CD4-positive, alpha-beta memory T cell (primary cell): ENCODE results near the gene ASTN2. TPM values are rescaled to one million over a fixed set of nuclear protein-coding genes. Genes with fewer than 3 reads are reported as not detected.

Experiments
- CTCF ChIA-PET: fragments of 350-600 bp; sonication (Branson Sonifier 250); formaldehyde crosslinking; loops from one replicate; lab custom pipeline; 2021; ENCODE audit warnings: inconsistent platforms; ENCODE audit not compliant: partially characterized antibody; lab: Charles Lee
- POLR2A ChIA-PET: fragments of 350-600 bp; sonication (Branson Sonifier 250); formaldehyde crosslinking; loops from one replicate; lab custom pipeline; 2021; ENCODE audit not compliant: partially characterized antibody; lab: Charles Lee
- DNase-seq, 5 donors: peaks; one replicate each; pipeline versions ENCODE4 v3.0.0 to v3.0.0-alpha.2; 2020 to 2022; ENCODE audit warnings: mixed read lengths in 1 of 5
- H3K27ac ChIP-seq: one replicate; pipeline ENCODE4 v1.7.0; 2013; ENCODE audit warnings: low read depth, low read length
- H3K27me3 ChIP-seq: 2 replicates; pipeline ENCODE4 v1.7.0; 2013; ENCODE audit warnings: mild to moderate bottlenecking, low read length, moderate library complexity; ENCODE audit not compliant: insufficient read depth
- H3K36me3 ChIP-seq: 2 replicates; pipeline ENCODE4 v1.7.0; 2013; ENCODE audit warnings: mild to moderate bottlenecking, low read length, moderate library complexity; ENCODE audit not compliant: insufficient read depth
- H3K4me1 ChIP-seq: 2 replicates; pipeline ENCODE4 v1.7.0; 2013; ENCODE audit warnings: mild to moderate bottlenecking, low read length, moderate library complexity; ENCODE audit not compliant: insufficient read depth
- H3K4me3 ChIP-seq, 2 donors: one replicate each; pipeline ENCODE4 v1.7.0; 2013; ENCODE audit warnings: low read length in 2 of 2, mild to moderate bottlenecking in 1 of 2
- H3K9me3 ChIP-seq, 2 donors: one replicate each; pipeline ENCODE4 v1.7.0; 2013; ENCODE audit warnings: low read length in 2 of 2, control low read depth in 1 of 2; ENCODE audit not compliant: control insufficient read depth in 1 of 2
- H3K27ac Mint-ChIP-seq, 7 donors: one replicate each; pipeline ENCODE4 v1.8.0; 2020 to 2021; ENCODE audit warnings: mixed read lengths in 7 of 7, mild to moderate bottlenecking in 6 of 7, inconsistent platforms in 3 of 7, moderate library complexity in 3 of 7
- H3K27me3 Mint-ChIP-seq, 2 donors: one replicate each; pipeline ENCODE4 v1.8.0; 2020 to 2021; ENCODE audit warnings: mixed read lengths in 2 of 2
- H3K36me3 Mint-ChIP-seq, 2 donors: one replicate each; pipeline ENCODE4 v1.8.0; 2020 to 2021; ENCODE audit warnings: mixed read lengths in 2 of 2, inconsistent platforms in 1 of 2, mild to moderate bottlenecking in 1 of 2
- H3K4me1 Mint-ChIP-seq, 4 donors: one replicate each; pipeline ENCODE4 v1.8.0; 2020 to 2021; ENCODE audit warnings: mixed read lengths in 4 of 4, mild to moderate bottlenecking in 1 of 4
- H3K4me3 Mint-ChIP-seq, 8 donors: one replicate each; pipeline ENCODE4 v1.8.0; 2020 to 2021; ENCODE audit warnings: mixed read lengths in 8 of 8, mild to moderate bottlenecking in 7 of 8, moderate library complexity in 6 of 8, inconsistent platforms in 3 of 8
- H3K9me3 Mint-ChIP-seq, 8 donors: one replicate each; pipeline ENCODE4 v1.8.0; 2020 to 2021; ENCODE audit warnings: mixed read lengths in 8 of 8, mild to moderate bottlenecking in 5 of 8, inconsistent platforms in 3 of 8, moderate library complexity in 1 of 8
- intact Hi-C: fragments of 100-400 bp; cut with micrococcal nuclease; formaldehyde crosslinking; loops from one replicate; pipeline ENCODE4 v1.15.1; 2023
- polyA plus RNA-seq, 2 donors: library from polyadenylated mRNA; unstranded; fragments of 300-500 nt; fragmentation: Illumina TruSeq; gene quantifications; one replicate each; pipeline ENCODE4 v1.2.3, GENCODE V29; 2021
- total RNA-seq, 2 experiments: library from RNA; stranded (reverse); gene quantifications; one replicate each; pipeline ENCODE4 v1.2.3, GENCODE V29; 2021

ASTN2 gene
- total and polyA plus RNA-seq, 4 experiments from 2014 or later: 2.7 to 5.9 (median 4.8) TPM

DNA sequence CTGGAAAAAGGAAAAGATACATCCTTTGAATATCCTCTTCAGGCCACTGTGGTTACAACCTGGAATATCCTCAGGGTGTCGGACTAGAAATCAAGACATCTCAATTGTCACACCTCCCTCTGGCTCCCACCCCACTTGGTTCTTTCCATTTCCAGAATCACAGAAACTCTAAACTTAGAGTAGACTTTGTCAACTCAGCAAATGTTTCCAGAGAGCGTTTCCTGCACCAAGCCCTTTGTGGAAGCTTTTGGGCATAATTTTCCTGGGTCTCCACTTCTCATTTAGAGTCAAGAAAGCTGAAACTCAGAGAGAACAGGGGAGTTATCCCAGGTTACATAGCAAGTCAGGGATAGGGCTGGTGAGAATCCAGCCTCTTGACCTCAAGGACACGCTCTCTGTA is 108.8 kb downstream of the ASTN2 start:
- no peaks in the 10 kb centered on the region for H3K36me3 ChIP-seq
- no peaks in the 10 kb centered on the region for H3K4me1 Mint-ChIP-seq
- H3K4me3 ChIP-seq: no peak overlapping the region
- no peaks in the 10 kb centered on the region for H3K27me3 ChIP-seq
- DNase-seq: no peak
- H3K9me3 ChIP-seq: no peaks in the 10 kb centered on the region
- no peaks in the 10 kb centered on the region for H3K27me3 Mint-ChIP-seq
- H3K4me1 ChIP-seq: no peaks in the 10 kb centered on the region
- H3K4me3 Mint-ChIP-seq: no peak overlapping the region
- no peaks in the 10 kb centered on the region for H3K36me3 Mint-ChIP-seq
- H3K27ac ChIP-seq: no peak overlapping the region
- intact Hi-C loops: no loop called here
- peaks cover 0 to 7% (median 3%) of the 10 kb centered on the region in 8 donors for H3K9me3 Mint-ChIP-seq
- ChIA-PET POLR2A (no interaction called here), CTCF (no interaction called here)
- no peak overlapping the region for H3K27ac Mint-ChIP-seq

GRCh38 chr9:117305454-117305853 is 109.4 kb downstream of the ASTN2 start:
- H3K4me1 Mint-ChIP-seq: no peaks in the 10 kb centered on the region

GRCh38 chr9:117304549-117304948 is 110.3 kb downstream of the ASTN2 start:
- H3K27me3 Mint-ChIP-seq: no peaks in the 10 kb centered on the region
- H3K4me1 Mint-ChIP-seq: no peaks in the 10 kb centered on the region
- H3K36me3 Mint-ChIP-seq: no peaks in the 10 kb centered on the region
- no peak overlapping the region for H3K27ac Mint-ChIP-seq
- H3K9me3 Mint-ChIP-seq: peaks cover 0 to 7% (median 4%) of the 10 kb centered on the region in 8 donors
- H3K9me3 ChIP-seq: no peaks in the 10 kb centered on the region
- intact Hi-C loops: no loop called here
- no peaks in the 10 kb centered on the region for H3K27me3 ChIP-seq
- no peak overlapping the region for H3K27ac ChIP-seq
- H3K4me3 Mint-ChIP-seq: no peak overlapping the region
- no peaks in the 10 kb centered on the region for H3K36me3 ChIP-seq
- H3K4me1 ChIP-seq: no peaks in the 10 kb centered on the region
- ChIA-PET CTCF (no interaction called here), POLR2A (no interaction called here)
- DNase-seq: no peak
- H3K4me3 ChIP-seq: no peak overlapping the region

More at GRCh38 chr9:117305454-117305853, 109.4 kb downstream of the ASTN2 start:
- Histone ChIP-seq H3K36me3 (no peaks in the 10 kb centered on the region), H3K9me3 (no peaks in the 10 kb centered on the region), H3K27ac (no peak overlapping the region), H3K4me1 (no peaks in the 10 kb centered on the region), H3K4me3 (no peak overlapping the region), H3K27me3 (no peaks in the 10 kb centered on the region)
- Mint-ChIP-seq H3K9me3 (peaks cover 0 to 7% (median 3%) of the 10 kb centered on the region in 8 donors), H3K27me3 (no peaks in the 10 kb centered on the region), H3K36me3 (no peaks in the 10 kb centered on the region), H3K4me3 (no peak overlapping the region), H3K27ac (no peak overlapping the region)
- intact Hi-C loops: no loop called here
- ChIA-PET CTCF (no interaction called here), POLR2A (no interaction called here)
- no peak for DNase-seq

GRCh38 chr9:117303643-117304230 is 111.1 kb downstream of the ASTN2 start:
- ChIA-PET CTCF (no interaction called here), POLR2A (no interaction called here)
- no peak for DNase-seq
- H3K4me3 Mint-ChIP-seq: no peak overlapping the region
- H3K4me1 ChIP-seq: no peaks in the 10 kb centered on the region
- H3K36me3 ChIP-seq: no peaks in the 10 kb centered on the region
- no peak overlapping the region for H3K27ac Mint-ChIP-seq
- no peak overlapping the region for H3K27ac ChIP-seq
- peaks cover 0 to 7% (median 5%) of the 10 kb centered on the region in 8 donors for H3K9me3 Mint-ChIP-seq
- no peaks in the 10 kb centered on the region for H3K27me3 ChIP-seq
- H3K27me3 Mint-ChIP-seq: no peaks in the 10 kb centered on the region
- H3K36me3 Mint-ChIP-seq: no peaks in the 10 kb centered on the region
- no peaks in the 10 kb centered on the region for H3K9me3 ChIP-seq
- no peaks in the 10 kb centered on the region for H3K4me1 Mint-ChIP-seq
- no peak overlapping the region for H3K4me3 ChIP-seq
- intact Hi-C loops: no loop called here

GRCh38 chr9:117302487-117302886 is 112.4 kb downstream of the ASTN2 start:
- ChIA-PET POLR2A (no interaction called here), CTCF (no interaction called here)
- Histone ChIP-seq H3K4me1 (no peaks in the 10 kb centered on the region), H3K27me3 (no peaks in the 10 kb centered on the region), H3K27ac (no peak overlapping the region), H3K9me3 (no peaks in the 10 kb centered on the region), H3K4me3 (no peak overlapping the region), H3K36me3 (no peaks in the 10 kb centered on the region)
- no peaks in the 10 kb centered on the region for H3K27me3 Mint-ChIP-seq
- intact Hi-C loops: no loop called here
- peaks cover 0 to 7% (median 5%) of the 10 kb centered on the region in 8 donors for H3K9me3 Mint-ChIP-seq
- H3K27ac Mint-ChIP-seq: no peak overlapping the region
- no peaks in the 10 kb centered on the region for H3K36me3 Mint-ChIP-seq
- H3K4me3 Mint-ChIP-seq: no peak overlapping the region
- no peak for DNase-seq
- H3K4me1 Mint-ChIP-seq: no peaks in the 10 kb centered on the region

- CTCF ChIA-PET: no interaction called here
- Histone ChIP-seq H3K27me3 (no peaks in the 10 kb centered on the region), H3K4me3 (no peak overlapping the region), H3K36me3 (no peaks in the 10 kb centered on the region), H3K9me3 (no peaks in the 10 kb centered on the region), H3K4me1 (no peaks in the 10 kb centered on the region), H3K27ac (no peak overlapping the region)
- POLR2A ChIA-PET: no interaction called here
- intact Hi-C loops: no loop called here
- H3K9me3 Mint-ChIP-seq: peaks cover 0 to 6% (median 2%) of the 10 kb centered on the region in 8 donors
- no peak overlapping the region for H3K4me3 Mint-ChIP-seq
- no peak overlapping the region for H3K27ac Mint-ChIP-seq
- H3K27me3 Mint-ChIP-seq: no peaks in the 10 kb centered on the region
- H3K36me3 Mint-ChIP-seq: no peaks in the 10 kb centered on the region
- no peaks in the 10 kb centered on the region for H3K4me1 Mint-ChIP-seq
- no peak for DNase-seq
Observed at GRCh38 chr9:117300371-117301110, 114.3 kb downstream of the ASTN2 start.

GRCh38 chr9:117296453-117296852 is 118.4 kb downstream of the ASTN2 start:
- intact Hi-C loops: no loop called here
- Mint-ChIP-seq H3K4me3 (no peak overlapping the region), H3K9me3 (peaks cover 2 to 8% (median 4%) of the 10 kb centered on the region in 8 donors), H3K4me1 (no peaks in the 10 kb centered on the region), H3K27me3 (no peaks in the 10 kb centered on the region), H3K36me3 (no peaks in the 10 kb centered on the region), H3K27ac (no peak overlapping the region)
- no peak overlapping the region for H3K27ac ChIP-seq
- no peak overlapping the region for H3K4me3 ChIP-seq
- no peaks in the 10 kb centered on the region for H3K27me3 ChIP-seq
- ChIA-PET CTCF (no interaction called here), POLR2A (no interaction called here)
- H3K36me3 ChIP-seq: no peaks in the 10 kb centered on the region
- DNase-seq: no peak
- no peaks in the 10 kb centered on the region for H3K4me1 ChIP-seq
- no peaks in the 10 kb centered on the region for H3K9me3 ChIP-seq
